ENCODE data around the gene C19orf67.

The C19orf67 gene

GRCh38 chr19:14081797-14082674 is 3.5 kb downstream of the C19orf67 start:
- no peak for DNase-seq

- peak; percentile 100 for DNase-seq
Observed at GRCh38 chr19:14080887-14081796, 4.4 kb downstream of the C19orf67 start.

GRCh38 chr19:14078411-14078810 is 7.2 kb downstream of the C19orf67 start:
- DNase-seq = no peak

GRCh38 chr19:14073925-14074838 is 11.4 kb downstream of the C19orf67 start:
- DNase-seq = no peak

GRCh38 chr19:14073261-14073924 is 12.2 kb downstream of the C19orf67 start:
- DNase-seq = peak; percentile 58

- DNase-seq = no peak
Observed at GRCh38 chr19:14072535-14073260, 12.9 kb downstream of the C19orf67 start, which contains the start of gene MISP3. TSS of gene MISP3 (plus strand) at chr19:14072786. CDS start at chr19:14073310, 524 bp downstream.

- no peak for DNase-seq
Observed at GRCh38 chr19:14070268-14071050, 15.1 kb downstream of the C19orf67 start.

- DNase-seq = no peak
Observed at GRCh38 chr19:14066134-14066533, 19.4 kb downstream of the C19orf67 start.

- no peak for DNase-seq
Observed at GRCh38 chr19:14063105-14063504, 22.5 kb downstream of the C19orf67 start.

- no peak for DNase-seq
Observed at GRCh38 chr19:14062558-14062855, 23.1 kb downstream of the C19orf67 start.

- DNase-seq = no peak
Observed at GRCh38 chr19:14061751-14062557, 23.6 kb downstream of the C19orf67 start, which contains the start of gene PALM3. TSS of gene PALM3 (minus strand) at chr19:14062076. CDS start at chr19:14061980, 96 bp downstream.

GRCh38 chr19:14061081-14061749 is 24.4 kb downstream of the C19orf67 start:
- DNase-seq = no peak

- no peak for DNase-seq
Observed at GRCh38 chr19:14059652-14060155, 25.9 kb downstream of the C19orf67 start.

- no peak for DNase-seq
Observed at GRCh38 chr19:14059093-14059480, 26.5 kb downstream of the C19orf67 start.

- DNase-seq = no peak
Observed at GRCh38 chr19:14058182-14059092, 27.1 kb downstream of the C19orf67 start.

- no peak for DNase-seq
Observed at GRCh38 chr19:14056741-14057356, 28.7 kb downstream of the C19orf67 start.

- no peak for DNase-seq
Observed at GRCh38 chr19:14056069-14056666, 29.4 kb downstream of the C19orf67 start.

Data from fibroblast of upper back skin (primary cell).